Stomach smooth muscle (tissue), 2 donors: Measurements from ENCODE around the gene PPP1R3A.

Experiments used
- H3K27ac ChIP-seq: one replicate; pipeline ENCODE4 v1.7.0; 2013; ENCODE audit warnings: mild to moderate bottlenecking, low read length, inconsistent platforms
- H3K27me3 ChIP-seq, 2 donors: one replicate each; pipeline ENCODE4 v1.7.0; 2013; ENCODE audit warnings: low read length in 2 of 2; ENCODE audit not compliant: insufficient read depth in 2 of 2, control insufficient read depth in 1 of 2
- H3K36me3 ChIP-seq, 2 donors: one replicate each; pipeline ENCODE4 v1.7.0; 2013; ENCODE audit warnings: low read length in 2 of 2; ENCODE audit not compliant: control insufficient read depth in 2 of 2, insufficient read depth in 2 of 2
- H3K4me1 ChIP-seq: one replicate; pipeline ENCODE4 v1.7.0; 2013; ENCODE audit warnings: low read length; ENCODE audit not compliant: control insufficient read depth, insufficient read depth
- H3K4me3 ChIP-seq, 2 donors: one replicate each; pipeline ENCODE4 v1.7.0; 2013; ENCODE audit warnings: low read length in 2 of 2
- H3K9ac ChIP-seq, 2 donors: one replicate each; pipeline ENCODE4 v1.7.0; 2013; ENCODE audit warnings: low read length in 2 of 2, mild to moderate bottlenecking in 1 of 2
- H3K9me3 ChIP-seq, 2 donors: one replicate each; pipeline ENCODE4 v1.7.0; 2013; ENCODE audit warnings: low read length in 2 of 2; ENCODE audit not compliant: control insufficient read depth in 2 of 2
- donor health status: healthy.
- donor health status: Pancreatic carcinoma.

Gene PPP1R3A

GRCh38 chr7:113921363-113921762 is 2.6 kb upstream of the PPP1R3A start:
- no peaks in the 10 kb centered on the region for H3K4me1 ChIP-seq
- H3K4me3 ChIP-seq = no peak overlapping the region
- no peak overlapping the region for H3K27ac ChIP-seq
- no peaks in the 10 kb centered on the region for H3K9me3 ChIP-seq
- H3K9ac ChIP-seq = no peak overlapping the region
- no peaks in the 10 kb centered on the region for H3K36me3 ChIP-seq
- no peaks in the 10 kb centered on the region for H3K27me3 ChIP-seq

- H3K9ac ChIP-seq = no peak overlapping the region
- no peaks in the 10 kb centered on the region for H3K36me3 ChIP-seq
- no peak overlapping the region for H3K27ac ChIP-seq
- no peaks in the 10 kb centered on the region for H3K4me1 ChIP-seq
- no peaks in the 10 kb centered on the region for H3K27me3 ChIP-seq
- H3K4me3 ChIP-seq = no peak overlapping the region
- H3K9me3 ChIP-seq = no peaks in the 10 kb centered on the region
These were observed 969 bp downstream of the PPP1R3A start for GRCh38 chr7:113917840-113918239.

- no peaks in the 10 kb centered on the region for H3K36me3 ChIP-seq
- no peak overlapping the region for H3K9ac ChIP-seq
- H3K4me1 ChIP-seq = no peaks in the 10 kb centered on the region
- H3K4me3 ChIP-seq = no peak overlapping the region
- H3K27ac ChIP-seq = no peak overlapping the region
- H3K9me3 ChIP-seq = no peaks in the 10 kb centered on the region
- H3K27me3 ChIP-seq = no peaks in the 10 kb centered on the region
These were observed 2.9 kb downstream of the PPP1R3A start for GRCh38 chr7:113915956-113916355.

- no peak overlapping the region for H3K9ac ChIP-seq
- no peaks in the 10 kb centered on the region for H3K9me3 ChIP-seq
- H3K27ac ChIP-seq = no peak overlapping the region
- H3K4me3 ChIP-seq = no peak overlapping the region
- no peaks in the 10 kb centered on the region for H3K4me1 ChIP-seq
- no peaks in the 10 kb centered on the region for H3K27me3 ChIP-seq
- H3K36me3 ChIP-seq = no peaks in the 10 kb centered on the region
These were observed 5.9 kb downstream of the PPP1R3A start for GRCh38 chr7:113912876-113913275.

- no peaks in the 10 kb centered on the region for H3K4me1 ChIP-seq
- H3K9ac ChIP-seq = no peak overlapping the region
- no peaks in the 10 kb centered on the region for H3K9me3 ChIP-seq
- H3K4me3 ChIP-seq = no peak overlapping the region
- H3K36me3 ChIP-seq = no peaks in the 10 kb centered on the region
- no peak overlapping the region for H3K27ac ChIP-seq
- H3K27me3 ChIP-seq = no peaks in the 10 kb centered on the region
These were observed 11.2 kb downstream of the PPP1R3A start for GRCh38 chr7:113907617-113908016.

GRCh38 chr7:113904521-113904920 is 14.3 kb downstream of the PPP1R3A start:
- H3K4me3 ChIP-seq = no peak overlapping the region
- no peaks in the 10 kb centered on the region for H3K4me1 ChIP-seq

GRCh38 chr7:113892818-113893217 is 26.0 kb downstream of the PPP1R3A start:
- no peaks in the 10 kb centered on the region for H3K9me3 ChIP-seq
- no peaks in the 10 kb centered on the region for H3K4me1 ChIP-seq
- no peak overlapping the region for H3K9ac ChIP-seq
- no peaks in the 10 kb centered on the region for H3K27me3 ChIP-seq
- no peak overlapping the region for H3K4me3 ChIP-seq
- H3K27ac ChIP-seq = no peak overlapping the region
- no peaks in the 10 kb centered on the region for H3K36me3 ChIP-seq

More at GRCh38 chr7:113904521-113904920, 14.3 kb downstream of the PPP1R3A start:
- Histone ChIP-seq H3K36me3 (no peaks in the 10 kb centered on the region), H3K27ac (no peak overlapping the region), H3K27me3 (no peaks in the 10 kb centered on the region), H3K9ac (no peak overlapping the region), H3K9me3 (no peaks in the 10 kb centered on the region)

GRCh38 chr7:113891828-113892227 is 27.0 kb downstream of the PPP1R3A start:
- no peaks in the 10 kb centered on the region for H3K36me3 ChIP-seq
- no peaks in the 10 kb centered on the region for H3K4me1 ChIP-seq
- no peak overlapping the region for H3K9ac ChIP-seq
- no peaks in the 10 kb centered on the region for H3K9me3 ChIP-seq
- no peak overlapping the region for H3K4me3 ChIP-seq
- no peak overlapping the region for H3K27ac ChIP-seq
- H3K27me3 ChIP-seq = no peaks in the 10 kb centered on the region

GRCh38 chr7:113891031-113891350 is 27.8 kb downstream of the PPP1R3A start:
- Histone ChIP-seq H3K36me3 (no peaks in the 10 kb centered on the region), H3K4me3 (no peak overlapping the region), H3K4me1 (no peaks in the 10 kb centered on the region), H3K27ac (no peak overlapping the region), H3K27me3 (no peaks in the 10 kb centered on the region), H3K9ac (no peak overlapping the region), H3K9me3 (no peaks in the 10 kb centered on the region)

GRCh38 chr7:113890331-113891030 is 28.3 kb downstream of the PPP1R3A start:
- H3K9ac ChIP-seq = no peak overlapping the region
- no peak overlapping the region for H3K4me3 ChIP-seq
- H3K36me3 ChIP-seq = no peaks in the 10 kb centered on the region
- no peaks in the 10 kb centered on the region for H3K4me1 ChIP-seq
- no peaks in the 10 kb centered on the region for H3K9me3 ChIP-seq
- no peak overlapping the region for H3K27ac ChIP-seq
- no peaks in the 10 kb centered on the region for H3K27me3 ChIP-seq

GRCh38 chr7:113883096-113883495 is 35.7 kb downstream of the PPP1R3A start:
- Histone ChIP-seq H3K36me3 (no peaks in the 10 kb centered on the region), H3K9me3 (no peaks in the 10 kb centered on the region), H3K27ac (no peak overlapping the region), H3K27me3 (no peaks in the 10 kb centered on the region), H3K4me3 (no peak overlapping the region), H3K4me1 (no peaks in the 10 kb centered on the region), H3K9ac (no peak overlapping the region)
